ENCODE data around the gene SH2D3C. TPM values are rescaled to one million over a fixed set of nuclear protein-coding genes. Genes with fewer than 3 reads are reported as not detected.

SH2D3C gene
- total and polyA plus RNA-seq, 12 donors = 2.1 to 27.1 (median 10.3) TPM

DNA sequence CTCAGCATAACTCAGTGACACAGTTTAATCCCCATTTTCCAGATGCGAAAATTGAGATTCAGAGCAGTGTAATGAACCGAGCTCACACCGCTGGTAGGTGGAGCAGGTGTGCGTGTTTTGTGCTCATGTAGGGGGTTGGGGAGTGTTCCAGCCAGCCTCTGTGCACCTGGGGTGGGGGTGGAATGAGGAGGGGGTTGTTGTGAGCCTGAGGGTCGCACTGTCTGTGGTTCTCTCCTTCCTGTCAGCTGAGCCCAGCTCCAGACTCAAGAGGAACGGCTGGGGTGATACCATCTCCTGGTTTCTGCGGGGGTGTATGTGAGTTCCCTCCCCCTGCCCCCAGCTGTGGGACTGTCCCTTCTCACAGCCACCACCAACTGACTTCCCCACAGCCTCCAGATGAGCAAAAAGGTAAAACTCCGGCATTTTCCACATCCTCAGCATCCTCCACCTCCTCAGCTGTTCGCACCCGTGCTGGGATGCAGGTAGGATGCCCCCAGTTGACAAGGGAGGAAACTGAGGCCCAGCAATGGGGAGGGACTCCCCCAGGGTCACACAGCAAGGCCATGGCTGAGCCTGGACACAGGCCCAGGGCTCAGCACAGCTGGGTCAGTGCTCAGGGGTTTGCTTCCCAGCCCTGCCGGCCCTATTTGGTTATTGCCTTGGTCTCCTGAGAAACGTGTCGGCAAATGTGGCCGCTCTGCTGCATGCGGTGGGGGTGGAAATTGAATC is 2.1 kb downstream of the SH2D3C start:
- no peak overlapping the region for H3K4me3 ChIP-seq
- peak in 1 of 7 donors; percentile 33 for DNase-seq
- no peaks in the 10 kb centered on the region for H3K27me3 ChIP-seq
- H3K4me1 ChIP-seq (replicated peaks in 1 of 2) = no peaks in the 10 kb centered on the region
- WGBS, 4 donors = 47 to 69% (median 55%) methylated on average over 9 to 15 of the region's 15 CpGs
- no peak overlapping the region for H3K27ac ChIP-seq
- H3K36me3 ChIP-seq (replicated peaks in 1 of 2) = no peaks in the 10 kb centered on the region
- no peaks in the 10 kb centered on the region for H3K9me3 ChIP-seq (replicated peaks in 1 of 3)
- intact Hi-C loops (cut with DNase I) = no loop called here
- TF ChIP-seq POLR2A (IDR thresholded peaks at IDR 0.05) = no peak
- TF ChIP-seq, protein P1, sequence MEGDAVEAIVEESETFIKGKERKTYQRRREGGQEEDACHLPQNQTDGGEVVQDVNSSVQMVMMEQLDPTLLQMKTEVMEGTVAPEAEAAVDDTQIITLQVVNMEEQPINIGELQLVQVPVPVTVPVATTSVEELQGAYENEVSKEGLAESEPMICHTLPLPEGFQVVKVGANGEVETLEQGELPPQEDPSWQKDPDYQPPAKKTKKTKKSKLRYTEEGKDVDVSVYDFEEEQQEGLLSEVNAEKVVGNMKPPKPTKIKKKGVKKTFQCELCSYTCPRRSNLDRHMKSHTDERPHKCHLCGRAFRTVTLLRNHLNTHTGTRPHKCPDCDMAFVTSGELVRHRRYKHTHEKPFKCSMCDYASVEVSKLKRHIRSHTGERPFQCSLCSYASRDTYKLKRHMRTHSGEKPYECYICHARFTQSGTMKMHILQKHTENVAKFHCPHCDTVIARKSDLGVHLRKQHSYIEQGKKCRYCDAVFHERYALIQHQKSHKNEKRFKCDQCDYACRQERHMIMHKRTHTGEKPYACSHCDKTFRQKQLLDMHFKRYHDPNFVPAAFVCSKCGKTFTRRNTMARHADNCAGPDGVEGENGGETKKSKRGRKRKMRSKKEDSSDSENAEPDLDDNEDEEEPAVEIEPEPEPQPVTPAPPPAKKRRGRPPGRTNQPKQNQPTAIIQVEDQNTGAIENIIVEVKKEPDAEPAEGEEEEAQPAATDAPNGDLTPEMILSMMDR (IDR thresholded peaks at IDR 0.05) = no peak

DNA sequence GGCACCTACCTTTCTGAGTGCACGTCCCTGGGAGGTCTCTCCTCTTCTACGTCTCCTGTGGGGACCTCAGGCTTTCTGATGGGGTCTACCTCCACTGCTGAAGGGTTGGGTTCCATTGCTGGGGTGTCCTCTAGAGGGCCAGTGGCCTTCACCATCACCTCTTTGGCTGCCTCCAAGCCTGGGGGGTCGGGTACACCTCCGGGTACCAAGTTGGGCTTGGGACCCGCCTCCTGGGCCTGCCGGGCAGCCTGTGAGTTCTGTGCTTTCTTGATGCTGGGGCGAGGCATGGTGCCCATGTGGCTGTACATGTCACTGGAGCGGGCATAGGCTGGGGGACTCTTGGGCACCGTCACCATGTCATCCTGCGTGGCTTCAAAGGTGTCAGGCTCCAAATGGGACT is 4.5 kb downstream of the SH2D3C start:
- no peak for TF ChIP-seq POLR2A (IDR thresholded peaks at IDR 0.05)
- TF ChIP-seq, protein P1 (IDR thresholded peaks at IDR 0.05) = no peak
- WGBS, 4 donors = 88 to 95% (median 89%) methylated on average over 6 to 10 of the region's 10 CpGs
- intact Hi-C loops (cut with DNase I) = no loop called here
- Histone ChIP-seq H3K4me3 (no peak overlapping the region), H3K27me3 (no peaks in the 10 kb centered on the region), H3K36me3 (replicated peaks in 1 of 2) (no peaks in the 10 kb centered on the region), H3K27ac (no peak overlapping the region), H3K4me1 (replicated peaks in 1 of 2) (peaks cover 5 to 8% of the 10 kb centered on the region in 2 donors), H3K9me3 (replicated peaks in 1 of 3) (no peaks in the 10 kb centered on the region)
- no peak for DNase-seq

DNA sequence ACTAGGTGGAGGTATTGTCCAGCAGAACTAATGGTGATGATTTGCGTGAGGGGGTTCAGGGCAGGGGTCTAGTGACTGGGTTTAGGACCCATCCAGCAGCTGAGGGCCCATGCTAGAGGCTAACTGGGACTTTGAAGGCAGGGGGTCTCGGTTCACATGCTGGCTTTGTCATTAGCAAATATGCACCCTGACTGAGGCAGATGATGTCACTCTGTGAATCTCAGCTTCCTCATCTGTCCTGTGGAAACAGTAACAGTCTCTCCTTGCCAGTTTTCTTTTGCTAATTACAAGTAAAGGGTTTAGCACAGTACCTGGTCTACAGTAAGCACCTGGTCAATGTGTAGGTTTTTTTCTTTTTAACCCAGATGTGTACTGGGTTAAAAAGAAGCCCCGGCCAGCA is 5.2 kb downstream of the SH2D3C start:
- Histone ChIP-seq H3K9me3 (replicated peaks in 1 of 3) (no peaks in the 10 kb centered on the region), H3K4me1 (replicated peaks in 1 of 2) (peaks cover 5 to 8% of the 10 kb centered on the region in 2 donors), H3K36me3 (replicated peaks in 1 of 2) (no peaks in the 10 kb centered on the region), H3K27ac (no peak overlapping the region), H3K4me3 (no peak overlapping the region), H3K27me3 (no peaks in the 10 kb centered on the region)
- TF ChIP-seq, protein P1 (IDR thresholded peaks at IDR 0.05) = no peak
- no peak for TF ChIP-seq POLR2A (IDR thresholded peaks at IDR 0.05)
- no peak for DNase-seq
- intact Hi-C loops (cut with DNase I) = no loop called here
- WGBS, 4 donors = 82 to 89% (median 83%) methylated on average over 3 of the region's 3 CpGs

DNA sequence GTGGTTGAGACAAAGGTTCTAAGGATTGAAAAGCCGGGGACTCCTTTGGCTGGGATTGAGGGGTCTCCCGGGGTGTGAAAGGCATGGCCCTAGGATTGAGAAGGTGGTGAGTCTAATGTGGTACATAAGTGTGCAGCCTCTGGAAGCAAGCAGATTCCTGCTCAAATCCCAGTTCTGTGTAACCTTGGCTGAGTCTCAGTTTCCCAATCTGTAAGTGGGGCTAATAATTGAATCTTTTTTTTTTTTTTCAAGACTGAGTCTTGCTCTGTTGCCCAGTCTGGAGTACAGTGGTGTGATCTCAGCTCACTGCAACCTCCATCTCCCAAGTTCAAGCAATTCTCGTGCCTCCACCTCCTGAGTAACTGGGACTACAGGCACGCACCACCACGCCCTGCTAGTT is 5.9 kb downstream of the SH2D3C start:
- H3K4me1 ChIP-seq (replicated peaks in 1 of 2) = peaks cover 5 to 8% of the 10 kb centered on the region in 2 donors
- DNase-seq = no peak
- TF ChIP-seq, protein P1 (IDR thresholded peaks at IDR 0.05) = no peak
- TF ChIP-seq POLR2A (IDR thresholded peaks at IDR 0.05) = no peak
- H3K36me3 ChIP-seq (replicated peaks in 1 of 2) = no peaks in the 10 kb centered on the region
- intact Hi-C loops (cut with DNase I) = no loop called here
- WGBS, 4 donors = 92 to 96% (median 94%) methylated on average over 5 of the region's 5 CpGs
- no peak overlapping the region for H3K27ac ChIP-seq
- no peaks in the 10 kb centered on the region for H3K9me3 ChIP-seq (replicated peaks in 1 of 3)
- H3K4me3 ChIP-seq = no peak overlapping the region
- no peaks in the 10 kb centered on the region for H3K27me3 ChIP-seq
